Esophagus (tissue), 2 donors: ENCODE data around the gene SPATA16. TPM values are rescaled to one million over a fixed set of nuclear protein-coding genes. Genes with fewer than 3 reads are reported as not detected.

ENCODE experiments used
- H3K27ac ChIP-seq, 2 donors: one replicate each; pipeline ENCODE4 v1.5.1; 2013; ENCODE audit warnings: low read depth in 2 of 2, mild to moderate bottlenecking in 2 of 2, inconsistent platforms in 1 of 2, low read length in 1 of 2, moderate library complexity in 1 of 2
- H3K27me3 ChIP-seq, 2 donors: one replicate each; pipeline ENCODE4 v1.6.1; 2013; ENCODE audit warnings: low read length in 2 of 2, control low read depth in 1 of 2, mild to moderate bottlenecking in 1 of 2; ENCODE audit not compliant: insufficient read depth in 2 of 2, control insufficient read depth in 1 of 2
- H3K36me3 ChIP-seq, 2 donors: one replicate each; pipeline ENCODE4 v1.6.1; 2013; ENCODE audit warnings: low read length in 1 of 2; ENCODE audit not compliant: control insufficient read depth in 2 of 2, insufficient read depth in 2 of 2
- H3K4me1 ChIP-seq, 2 donors: one replicate each; pipeline ENCODE4 v1.6.1; 2013; ENCODE audit warnings: low read length in 1 of 2; ENCODE audit not compliant: control insufficient read depth in 2 of 2, insufficient read depth in 2 of 2
- H3K4me3 ChIP-seq, 2 donors: one replicate each; pipeline ENCODE4 v1.5.1; 2013; ENCODE audit warnings: low read length in 2 of 2, mild to moderate bottlenecking in 2 of 2, low read depth in 1 of 2, moderate library complexity in 1 of 2
- H3K9me3 ChIP-seq, 2 donors: one replicate each; pipeline ENCODE4 v1.6.1; 2013; ENCODE audit warnings: mild to moderate bottlenecking in 2 of 2, low read depth in 1 of 2, low read length in 1 of 2, moderate library complexity in 1 of 2; ENCODE audit not compliant: control insufficient read depth in 2 of 2, insufficient read depth in 1 of 2
- WGBS, 2 donors: extraction: QIAGEN DNeasy Blood & Tissue Kit; methylation state at CpG; one replicate each; pipeline ENCODE4 v1.1.7; 2013; 5-methylcytosine and 5-hydroxymethylcytosine counted together
- polyA plus RNA-seq, 2 donors: library from polyadenylated mRNA; stranded (reverse); fragments of 200-250 nt; gene quantifications; one replicate each; pipeline ENCODE4 v1.2.3, GENCODE V29; 2013
- donor health status: healthy with polysubstance abuse.
- donor health status: Bipolar disorder and iron deficiency.

The SPATA16 gene
- polyA plus RNA-seq, 2 donors, result not detected

GRCh38 chr3:172844428-172844827 lies 296.6 kb downstream of the SPATA16 start:
- Histone ChIP-seq H3K27me3 (no peaks in the 10 kb centered on the region), H3K9me3 (no peaks in the 10 kb centered on the region), H3K27ac (no peak overlapping the region), H3K4me1 (no peaks in the 10 kb centered on the region), H3K4me3 (no peak overlapping the region), H3K36me3 (no peaks in the 10 kb centered on the region)
- 78% methylated on average over 4 of the region's 4 CpGs for WGBS, 2 donors

DNA sequence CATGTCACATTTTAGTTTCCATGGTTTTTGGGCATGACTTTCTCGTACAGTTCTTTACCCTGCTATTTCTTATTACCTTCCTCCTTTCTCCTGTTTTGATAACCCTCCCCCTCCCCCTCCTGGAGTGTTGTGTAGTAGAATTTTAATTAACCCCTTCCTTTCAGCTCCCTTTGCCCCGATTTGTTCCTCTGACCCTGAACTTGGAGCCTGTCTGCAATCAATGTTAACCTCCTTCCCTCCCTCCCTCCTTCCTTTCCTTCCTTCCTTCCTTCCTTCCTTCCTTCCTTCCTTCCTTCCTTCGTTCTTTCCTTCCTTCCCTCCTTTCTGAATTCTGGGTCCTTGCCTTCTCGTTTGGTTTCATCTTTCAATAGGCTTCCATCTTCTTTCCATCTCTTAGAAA lies 300.1 kb downstream of the SPATA16 start:
- no peak overlapping the region for H3K27ac ChIP-seq
- H3K9me3 ChIP-seq, result no peaks in the 10 kb centered on the region
- H3K4me3 ChIP-seq, result no peak overlapping the region
- no peaks in the 10 kb centered on the region for H3K27me3 ChIP-seq
- H3K36me3 ChIP-seq, result no peaks in the 10 kb centered on the region
- H3K4me1 ChIP-seq, result no peaks in the 10 kb centered on the region
- WGBS, 2 donors, result 46 to 51% methylated on average over 4 of the region's 4 CpGs

DNA sequence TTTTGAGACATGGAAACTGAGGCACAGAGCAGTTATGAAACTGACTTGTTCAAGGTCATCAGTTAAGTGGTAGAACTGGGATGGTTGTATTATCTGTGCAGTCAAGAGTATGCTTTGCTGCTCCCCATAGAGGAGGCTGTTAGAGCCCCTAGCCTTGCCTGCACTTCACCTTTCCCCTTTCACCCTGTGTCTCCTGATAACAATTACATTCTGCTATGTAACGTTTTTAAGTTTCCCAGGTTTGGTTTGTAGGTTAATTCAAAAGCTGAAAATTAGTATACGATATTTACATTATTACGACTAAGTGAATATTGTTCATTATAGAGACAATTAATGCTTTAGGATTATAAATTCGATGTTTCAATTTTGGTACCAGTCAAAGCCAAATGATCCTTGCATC lies 300.6 kb downstream of the SPATA16 start:
- Histone ChIP-seq H3K27ac (no peak overlapping the region), H3K4me1 (no peaks in the 10 kb centered on the region), H3K27me3 (no peaks in the 10 kb centered on the region), H3K9me3 (no peaks in the 10 kb centered on the region), H3K36me3 (no peaks in the 10 kb centered on the region), H3K4me3 (no peak overlapping the region)
- 72 to 78% methylated on average over 4 of the region's 4 CpGs for WGBS, 2 donors

GRCh38 chr3:172839679-172840078 lies 301.4 kb downstream of the SPATA16 start:
- Histone ChIP-seq H3K4me3 (no peak overlapping the region), H3K4me1 (no peaks in the 10 kb centered on the region), H3K27ac (no peak overlapping the region), H3K9me3 (no peaks in the 10 kb centered on the region), H3K36me3 (no peaks in the 10 kb centered on the region), H3K27me3 (no peaks in the 10 kb centered on the region)
- 26 to 32% methylated on average over 4 of the region's 4 CpGs for WGBS, 2 donors
